ENCODE data around the gene PRKCH. TPM values are rescaled to one million over a fixed set of nuclear protein-coding genes. Genes with fewer than 3 reads are reported as not detected.

The PRKCH gene
- total and polyA plus RNA-seq, 9 of the 15 experiments (the other 6 are each of a cell fraction or from before 2014, with no cell fraction given), result 0.61 to 4.4 (median 4.0) TPM

DNA sequence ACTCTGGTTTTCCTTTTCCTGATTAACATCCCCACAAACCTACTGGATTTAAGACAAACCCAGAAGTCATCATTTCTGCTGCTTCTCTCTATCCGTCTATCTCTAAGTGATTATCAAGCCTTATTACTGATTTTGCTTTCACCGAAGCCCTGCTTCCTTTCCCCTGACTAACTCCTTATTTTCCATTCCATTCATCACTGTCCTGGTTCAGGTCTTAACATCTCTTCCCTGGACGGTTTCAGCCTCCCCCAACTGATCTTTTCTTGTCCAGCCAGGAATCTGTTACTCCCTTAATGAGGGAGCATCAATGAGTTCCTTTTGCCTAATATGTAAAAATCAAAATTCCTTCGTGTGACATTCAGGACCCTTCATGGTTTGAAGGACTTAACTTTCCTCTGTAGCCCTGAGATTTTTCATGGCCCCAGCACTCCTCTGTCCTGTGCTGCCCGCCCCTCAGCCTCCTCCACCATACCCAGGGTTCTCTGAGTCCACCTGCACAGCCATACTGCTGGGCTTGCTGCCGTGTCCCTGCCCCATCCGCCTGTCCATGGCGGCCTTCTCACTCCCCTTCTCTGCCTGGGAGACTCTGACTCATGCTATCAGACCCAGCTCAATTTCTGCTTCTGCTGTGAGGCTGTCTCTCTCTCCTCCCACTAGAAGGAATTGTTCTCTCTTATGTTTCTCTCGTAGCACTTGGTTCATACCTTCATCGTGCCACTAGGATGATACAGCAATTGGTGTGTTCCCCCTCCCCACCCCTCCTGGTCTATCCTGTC lies 206.1 kb downstream of the PRKCH start:
- peak; percentile 32 for FAIRE-seq
- Histone ChIP-seq H3K9ac (ENCODE audit: insufficient read depth in 1 of 2, low read depth in 2 of 2, low read length in 2 of 2) (no peak overlapping the region), H3K27me3 (ENCODE audit: control insufficient read depth in 2 of 2, insufficient read depth in 2 of 2, low read length in 2 of 2) (no peaks in the 10 kb centered on the region; a peak in 1 of 5 replicates), H3K9me3 (replicated peaks; ENCODE audit: control insufficient read depth, insufficient read depth, low read depth, low read length) (no peaks in the 10 kb centered on the region), H3K4me3 (no peak overlapping the region), H4K20me1 (replicated peaks; ENCODE audit: control insufficient read depth, insufficient read depth, low read length) (no peaks in the 10 kb centered on the region), H3K9me1 (ENCODE audit: control insufficient read depth, insufficient read depth, low read length) (no peaks in the 10 kb centered on the region), H3K79me2 (ENCODE audit: control insufficient read depth, insufficient read depth, low read length) (no peaks in the 10 kb centered on the region), H2AFZ (ENCODE audit: low read depth, low read length) (peak overlapping the region; percentile 40; the same call in 1 of the 2 replicates), H3K4me2 (ENCODE audit: insufficient read depth, low read length) (peak overlapping the region; percentile 29; the same call in 1 of the 2 replicates), H3K4me1 (replicated peaks in 1 of 2; ENCODE audit: control insufficient read depth in 2 of 2, insufficient read depth in 2 of 2, low read length in 2 of 2) (peaks cover 4 to 23% of the 10 kb centered on the region in 2 experiments; a peak in 3 of 5 replicates), H3K36me3 (ENCODE audit: control insufficient read depth, insufficient read depth, low read length) (no peaks in the 10 kb centered on the region), H3K27ac (ENCODE audit: extremely low read depth, low read depth, low read length) (no peak overlapping the region)
- DNase-seq (ENCODE audit: extremely low read depth in 1 of 4, low spot score in 3 of 4), result peak; percentile 7 to 31 (median 14)
- in situ Hi-C loops (cut with MboI) (no loop called here), intact Hi-C loops (cut with micrococcal nuclease) (no loop called here)
- WGBS (ENCODE audit: insufficient coverage, low coverage, missing lambda C conversion rate), result 5% methylated on average over 10 of the region's 10 CpGs
- BruUV-seq (replicated peaks), result no TSS peak
- POLR2A ChIA-PET, result interaction anchor here (1.2 to 1.8 kb wide), 2 partner anchors 9 kb away, joined by 3 to 5 read pairs; no protein-coding TSS in a partner anchor
- CTCF ChIA-PET (ENCODE audit: low intra/inter-chr PET ratio), result no interaction called here
- peak; percentile 83 for ATAC-seq
- TF ChIP-seq ZFP1 (CRISPR knock-in tag; IDR thresholded peaks at IDR 0.05), result peak; percentile 32; the same call in 1 of the 2 replicates
- TF ChIP-seq FOXA1 (IDR thresholded peaks at IDR 0.05; ENCODE audit: borderline replicate concordance), result no peak
- TF ChIP-seq POLR2AphosphoS2 (IDR thresholded peaks at IDR 0.05; ENCODE audit: low read length), result no peak
- TF ChIP-seq DPF2 (IDR thresholded peaks at IDR 0.05), result 0 out of 2 replicates have a peak, but pooled peaks have one; percentile 16
- TF ChIP-seq ZNF124 (CRISPR knock-in tag; IDR thresholded peaks at IDR 0.05), result no peak
- no peak for TF ChIP-seq MEIS2 (IDR thresholded peaks at IDR 0.05; ENCODE audit: partially characterized antibody)
- TF ChIP-seq, protein P1, sequence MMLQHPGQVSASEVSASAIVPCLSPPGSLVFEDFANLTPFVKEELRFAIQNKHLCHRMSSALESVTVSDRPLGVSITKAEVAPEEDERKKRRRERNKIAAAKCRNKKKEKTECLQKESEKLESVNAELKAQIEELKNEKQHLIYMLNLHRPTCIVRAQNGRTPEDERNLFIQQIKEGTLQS (IDR thresholded peaks at IDR 0.05), result peak; percentile 41; the same call in 1 of the 2 replicates
- TF ChIP-seq, protein P1 (CRISPR knock-in tag; conservative IDR thresholded peaks at IDR 0.05), result no peak
- TF ChIP-seq NR1H2 (CRISPR knock-in tag; IDR thresholded peaks at IDR 0.05), result no peak
- TF ChIP-seq BDP1 (IDR thresholded peaks at IDR 0.05; ENCODE audit: insufficient read depth, insufficient read length), result no peak
- 0 out of 2 replicates have a peak, but pooled peaks have one; percentile 12 for TF ChIP-seq ARID1B (IDR thresholded peaks at IDR 0.05)
- TF ChIP-seq, protein P2, sequence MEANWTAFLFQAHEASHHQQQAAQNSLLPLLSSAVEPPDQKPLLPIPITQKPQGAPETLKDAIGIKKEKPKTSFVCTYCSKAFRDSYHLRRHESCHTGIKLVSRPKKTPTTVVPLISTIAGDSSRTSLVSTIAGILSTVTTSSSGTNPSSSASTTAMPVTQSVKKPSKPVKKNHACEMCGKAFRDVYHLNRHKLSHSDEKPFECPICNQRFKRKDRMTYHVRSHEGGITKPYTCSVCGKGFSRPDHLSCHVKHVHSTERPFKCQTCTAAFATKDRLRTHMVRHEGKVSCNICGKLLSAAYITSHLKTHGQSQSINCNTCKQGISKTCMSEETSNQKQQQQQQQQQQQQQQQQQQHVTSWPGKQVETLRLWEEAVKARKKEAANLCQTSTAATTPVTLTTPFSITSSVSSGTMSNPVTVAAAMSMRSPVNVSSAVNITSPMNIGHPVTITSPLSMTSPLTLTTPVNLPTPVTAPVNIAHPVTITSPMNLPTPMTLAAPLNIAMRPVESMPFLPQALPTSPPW (CRISPR knock-in tag; IDR thresholded peaks at IDR 0.05), result peak; percentile 70
- no peak for TF ChIP-seq NCOA1 (IDR thresholded peaks at IDR 0.05; ENCODE audit: low read depth)
- TF ChIP-seq JUND (IDR thresholded peaks at IDR 0.05; ENCODE audit: borderline replicate concordance, low read depth, low read length), result peak; percentile 62
- peak; percentile 46; the same call in 1 of the 3 replicates for TF ChIP-seq JUND (tag; IDR thresholded peaks at IDR 0.05; ENCODE audit: borderline replicate concordance, low read depth, low read length)
- peak; percentile 71 for TF ChIP-seq FOSL1 (tag; conservative IDR thresholded peaks at IDR 0.05)
- TF ChIP-seq MAFK (IDR thresholded peaks at IDR 0.05; ENCODE audit: low read length), result no peak
- peak; percentile 7; the same call in 1 of the 2 replicates for TF ChIP-seq NFE2 (IDR thresholded peaks at IDR 0.05; ENCODE audit: low read depth)
- TF ChIP-seq RBM25 (IDR thresholded peaks at IDR 0.05; ENCODE audit: low read depth, low read length, severe bottlenecking), result no peak
- no peak for TF ChIP-seq OTX1 (CRISPR knock-in tag; IDR thresholded peaks at IDR 0.05)
- TF ChIP-seq, protein P3, sequence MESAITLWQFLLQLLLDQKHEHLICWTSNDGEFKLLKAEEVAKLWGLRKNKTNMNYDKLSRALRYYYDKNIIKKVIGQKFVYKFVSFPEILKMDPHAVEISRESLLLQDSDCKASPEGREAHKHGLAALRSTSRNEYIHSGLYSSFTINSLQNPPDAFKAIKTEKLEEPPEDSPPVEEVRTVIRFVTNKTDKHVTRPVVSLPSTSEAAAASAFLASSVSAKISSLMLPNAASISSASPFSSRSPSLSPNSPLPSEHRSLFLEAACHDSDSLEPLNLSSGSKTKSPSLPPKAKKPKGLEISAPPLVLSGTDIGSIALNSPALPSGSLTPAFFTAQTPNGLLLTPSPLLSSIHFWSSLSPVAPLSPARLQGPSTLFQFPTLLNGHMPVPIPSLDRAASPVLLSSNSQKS (CRISPR knock-in tag; IDR thresholded peaks at IDR 0.05), result no peak
- no peak for TF ChIP-seq BCOR (IDR thresholded peaks at IDR 0.05)
